Endometrial microvascular endothelial cells (primary cell): ENCODE data around the gene TMEM35B. TPM values are rescaled to one million over a fixed set of nuclear protein-coding genes. Genes with fewer than 3 reads are reported as not detected.
"Not testable (repeated sequence)": the region's sequence is repeated elsewhere in the genome, so short reads cannot be mapped to it uniquely, and the experiment has no call there.

ENCODE experiments used
- in situ Hi-C: cut with HindIII; loops from 2 replicates; pipeline ENCODE4 v1.10.0; 2017; ENCODE audit warnings: low sequenced_read_pairs, low pct_unique_long_range_greater_than_20kb; ENCODE audit errors: inconsistent ontology term
- total RNA-seq: library from RNA; depleted of rRNA; stranded (reverse); fragments of >200 nt; gene quantifications from one replicate; pipeline ENCODE4 v1.2.3, GENCODE V29; 2015; ENCODE audit errors: inconsistent ontology term

TMEM35B gene
- 60.3 TPM for total RNA-seq

DNA sequence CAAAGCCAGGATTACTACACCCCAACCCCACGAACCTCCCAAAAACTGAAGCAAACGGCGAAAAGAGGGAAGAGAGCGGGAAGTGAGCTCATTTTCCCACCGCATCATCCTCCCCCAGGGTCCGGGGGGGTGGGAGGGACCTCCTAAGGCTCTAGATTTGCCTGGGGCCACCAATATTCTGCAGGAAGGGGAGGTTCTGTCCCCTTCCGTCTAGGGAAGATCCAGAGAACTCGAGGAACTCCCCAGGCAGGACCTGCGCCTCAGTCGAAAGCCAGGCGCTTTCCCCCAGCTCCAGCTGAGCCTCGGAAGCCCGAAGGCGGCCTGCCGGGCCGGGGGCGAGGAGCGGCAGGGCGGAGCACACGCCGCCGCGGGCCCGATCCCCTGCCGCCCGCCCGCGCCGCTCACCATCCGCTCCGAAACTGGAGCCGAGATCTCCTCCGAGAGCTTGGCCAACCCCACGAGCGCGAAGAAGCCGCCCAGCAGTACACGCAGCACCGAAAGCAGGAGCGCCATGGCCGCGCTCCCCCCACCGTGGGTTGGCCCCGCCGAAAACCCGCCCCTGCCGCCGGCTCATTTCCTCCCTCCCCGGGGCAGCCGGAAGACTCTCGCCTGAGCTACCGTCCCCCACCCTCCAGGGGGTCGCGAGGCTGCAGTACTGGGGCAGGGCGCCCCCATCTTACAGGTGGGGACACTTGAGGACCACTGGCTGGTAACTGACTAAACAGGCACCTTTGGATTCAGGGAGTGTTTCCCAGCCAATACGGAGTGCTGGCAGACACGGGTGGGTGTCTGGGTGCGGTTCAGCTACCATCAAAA, at the start of gene TMEM35B:
TSS of gene TMEM35B (minus strand) at position 555 of the 816 bp plus-strand sequence. CDS start at position 513, 42 bp downstream.
- in situ Hi-C loops, result no loop called here

DNA sequence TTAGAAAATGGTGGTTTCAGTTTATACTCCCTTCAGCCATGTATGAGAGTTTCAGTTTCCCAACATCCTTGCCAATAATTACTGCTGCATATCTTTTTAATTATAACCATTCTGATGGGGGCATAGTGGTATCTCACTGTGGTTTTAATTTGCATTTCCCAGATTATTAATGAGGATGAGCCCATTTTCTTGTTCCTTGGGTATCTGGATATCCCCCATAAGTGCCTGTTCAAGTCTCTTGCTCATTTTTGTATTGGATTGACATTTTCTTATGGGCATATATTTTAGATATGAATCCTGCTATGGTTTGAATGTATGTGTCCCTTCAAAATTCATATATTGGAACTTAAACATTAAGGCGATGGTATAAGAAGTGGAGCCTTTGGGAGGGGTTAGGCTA, 48.2 kb upstream of the TMEM35B start:
- in situ Hi-C loops, result no loop called here

DNA sequence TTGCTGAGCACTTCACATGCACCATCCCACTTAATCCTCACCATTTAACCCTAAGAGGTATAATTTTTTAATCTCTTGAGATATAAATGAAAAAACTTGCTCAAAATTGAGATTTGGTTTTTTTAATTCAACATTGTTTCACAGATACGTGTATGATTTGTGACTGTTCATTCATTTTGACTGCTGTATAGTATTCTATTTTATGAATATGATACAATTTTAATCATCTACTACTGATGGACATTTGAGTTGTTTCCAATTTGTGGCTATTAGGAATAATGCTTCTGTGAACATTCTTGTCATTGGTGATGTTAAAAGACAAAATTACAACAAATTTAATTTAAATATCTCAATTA, 47.2 kb upstream of the TMEM35B start:
- in situ Hi-C loops, result no loop called here

DNA sequence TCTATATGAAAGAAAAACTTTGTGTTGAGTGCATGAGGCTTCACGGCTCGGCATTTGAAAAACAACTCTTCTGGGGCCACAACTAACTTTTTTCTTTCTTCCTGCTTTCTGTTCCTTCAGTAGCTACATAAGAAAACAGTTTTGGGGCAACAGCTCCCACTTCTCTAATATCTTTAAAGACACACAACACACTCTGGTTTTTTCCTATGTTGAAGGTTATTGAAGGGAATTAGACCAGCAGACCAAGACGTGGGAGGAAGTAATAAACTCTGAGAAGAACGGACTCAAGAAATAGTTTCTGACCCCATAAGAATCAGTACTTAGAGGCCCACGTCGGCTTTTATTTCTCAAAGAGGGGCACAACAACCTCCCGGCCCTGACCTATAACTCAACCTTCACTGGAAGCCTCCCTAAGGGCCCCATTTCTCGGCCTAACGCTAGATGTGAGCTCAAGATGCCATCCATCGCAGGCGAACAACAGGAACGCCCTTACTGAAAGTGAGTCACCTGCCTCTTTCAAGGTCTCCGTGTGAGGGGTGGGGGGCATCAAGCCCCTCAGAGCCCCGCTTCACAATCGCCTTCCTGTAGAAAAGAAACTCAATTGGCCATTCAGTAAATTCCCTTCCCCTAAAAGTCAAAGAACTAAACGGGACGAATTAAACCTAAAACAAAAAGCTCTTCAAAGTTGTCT, 45.8 kb upstream of the TMEM35B start:
- in situ Hi-C loops, result no loop called here

DNA sequence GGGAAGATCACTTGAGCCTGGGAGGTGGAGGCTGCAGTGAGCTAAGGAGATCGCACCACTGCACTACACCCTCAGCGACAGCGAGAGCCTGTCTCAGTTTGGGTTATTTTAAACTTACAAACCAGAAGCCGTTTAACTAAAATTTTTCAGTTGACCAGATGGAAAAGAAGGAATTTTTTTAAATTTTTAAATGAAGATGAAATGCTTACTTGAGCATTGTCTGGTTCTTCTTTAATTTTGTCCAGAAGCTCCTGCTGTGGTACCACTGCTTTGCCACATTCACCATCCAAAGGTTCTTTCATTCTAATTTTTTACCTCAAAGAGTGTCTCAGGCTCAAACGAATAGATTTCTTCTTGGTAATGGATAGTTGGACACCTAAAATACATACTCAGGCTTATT, 45.2 kb upstream of the TMEM35B start:
- in situ Hi-C loops, result no loop called here

DNA sequence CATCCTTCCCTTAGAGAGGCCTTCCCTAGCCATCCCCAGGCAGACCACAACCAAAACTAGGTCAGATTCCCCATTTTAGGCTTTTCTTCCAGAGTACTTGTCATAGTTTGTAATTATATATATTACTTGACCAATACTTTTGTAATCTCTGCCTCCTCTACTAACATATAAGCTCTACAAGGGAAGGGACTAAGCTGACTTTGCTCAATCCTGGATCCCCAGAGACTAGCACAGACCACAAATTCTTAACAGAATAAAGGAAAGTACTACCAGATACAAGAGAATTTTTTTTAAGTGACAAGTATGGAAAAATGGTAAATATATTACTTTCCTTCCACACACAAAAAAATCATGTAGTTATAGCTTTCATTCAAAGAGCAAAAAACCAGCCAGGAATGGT, 44.6 kb upstream of the TMEM35B start:
- in situ Hi-C loops, result no loop called here

DNA sequence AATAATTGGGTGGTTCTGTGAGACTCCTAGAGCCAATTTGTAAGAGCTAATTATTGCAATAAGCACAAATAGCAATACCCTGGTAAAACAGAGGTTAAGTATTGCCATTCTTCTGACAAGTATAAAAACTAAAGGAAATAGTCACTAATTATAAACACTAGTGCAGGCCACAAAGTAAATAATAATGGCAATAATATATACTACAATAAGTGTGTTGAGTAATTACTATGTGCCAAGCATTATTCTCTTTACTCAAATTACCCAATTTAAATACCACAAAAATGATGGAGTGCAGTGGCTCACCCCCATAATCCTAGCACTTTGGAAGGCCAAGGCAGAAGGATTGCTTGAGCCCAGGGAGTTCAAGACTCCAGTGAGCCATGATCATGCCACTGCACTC, 31.3 kb upstream of the TMEM35B start:
- in situ Hi-C loops, result no loop called here

DNA sequence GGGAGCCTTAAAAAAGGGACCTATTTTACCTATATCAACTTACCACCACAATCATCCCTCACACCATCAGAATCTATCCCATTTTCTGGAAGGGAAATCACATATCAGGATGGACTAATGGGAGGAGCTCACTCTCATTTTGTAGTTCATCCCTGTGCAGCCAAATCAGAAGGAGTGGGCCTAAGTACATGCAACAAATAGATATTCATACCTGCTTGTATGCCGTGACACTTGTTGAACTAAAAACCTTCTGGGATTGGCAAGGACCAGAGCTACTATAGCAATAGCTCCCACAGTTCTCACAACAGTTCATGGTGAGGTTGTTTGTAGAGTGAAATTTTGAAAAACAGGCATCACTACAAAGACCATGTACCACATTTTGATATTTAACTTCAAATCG, 29.3 kb upstream of the TMEM35B start:
- in situ Hi-C loops, result no loop called here

DNA sequence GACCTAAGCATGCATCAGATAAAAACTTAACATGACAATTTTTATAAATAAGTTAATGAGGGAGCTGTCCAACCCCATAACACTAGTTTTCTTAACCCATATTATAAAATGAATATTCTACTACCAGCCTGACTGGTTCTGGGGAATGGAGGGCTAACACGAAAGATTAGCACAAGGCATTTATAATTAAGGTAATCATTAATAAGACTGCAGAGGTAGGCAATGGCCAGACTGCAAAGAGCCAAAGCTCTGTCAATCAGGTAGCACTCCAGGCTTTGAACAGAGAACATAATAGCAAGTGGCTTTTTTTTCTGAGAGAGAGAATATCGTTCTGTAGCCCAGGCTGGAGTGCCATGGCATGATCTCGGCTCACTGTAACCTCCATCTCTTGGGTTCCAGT, 20.6 kb upstream of the TMEM35B start:
- in situ Hi-C loops, result no loop called here

DNA sequence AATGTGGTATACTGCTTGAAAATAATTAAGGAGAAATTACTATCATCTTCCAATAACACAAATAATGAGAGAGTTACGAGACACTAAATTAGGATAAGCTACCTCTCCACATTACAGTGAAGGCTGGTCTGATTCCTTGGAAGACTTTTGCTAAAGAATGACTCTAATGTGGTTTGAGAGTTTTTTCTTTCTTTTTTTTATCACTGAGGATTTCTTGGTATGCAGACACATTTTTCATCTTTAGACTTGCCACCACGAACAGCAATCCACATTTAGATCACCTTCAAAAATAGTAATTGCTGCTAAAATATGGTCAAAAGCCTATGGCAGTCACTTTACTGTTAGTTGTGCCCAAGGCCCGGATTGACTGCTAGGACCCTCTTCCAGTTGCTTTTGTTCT, 16.6 kb upstream of the TMEM35B start:
- in situ Hi-C loops, result no loop called here

DNA sequence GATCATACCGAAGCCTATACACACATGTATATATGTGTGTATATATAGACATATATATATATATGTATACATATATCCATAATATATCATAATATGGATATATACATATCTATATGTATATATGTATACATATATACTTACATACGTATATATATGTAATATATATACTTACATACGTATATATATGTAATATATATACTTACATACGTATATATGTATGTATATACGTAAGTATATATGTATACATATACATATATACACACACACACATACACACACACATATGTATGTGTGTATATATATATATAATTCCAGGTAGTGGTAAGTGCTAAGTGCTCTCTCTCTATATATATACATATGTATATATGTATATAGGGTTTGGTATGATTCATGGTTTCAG, 9.7 kb upstream of the TMEM35B start:
- in situ Hi-C loops, result no loop called here

DNA sequence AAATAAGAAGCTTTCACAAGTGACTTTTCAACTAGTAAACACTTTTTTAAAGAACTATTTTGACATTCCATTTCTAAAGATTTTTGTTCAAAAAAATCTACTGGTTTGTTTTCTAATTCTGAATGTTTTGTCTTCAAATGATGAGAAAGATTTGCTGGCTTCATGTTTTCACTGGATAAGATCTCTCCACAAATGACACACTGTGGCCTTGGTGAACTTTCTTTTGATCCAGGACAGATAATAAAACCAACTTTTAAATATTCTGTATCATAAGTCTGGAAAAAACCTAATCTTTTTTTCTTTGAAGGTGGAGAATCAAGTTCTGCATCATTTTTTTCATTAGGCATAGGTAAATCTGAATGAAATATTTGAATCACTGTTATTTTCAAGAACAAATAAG, 3.4 kb upstream of the TMEM35B start:
- in situ Hi-C loops, result no loop called here

DNA sequence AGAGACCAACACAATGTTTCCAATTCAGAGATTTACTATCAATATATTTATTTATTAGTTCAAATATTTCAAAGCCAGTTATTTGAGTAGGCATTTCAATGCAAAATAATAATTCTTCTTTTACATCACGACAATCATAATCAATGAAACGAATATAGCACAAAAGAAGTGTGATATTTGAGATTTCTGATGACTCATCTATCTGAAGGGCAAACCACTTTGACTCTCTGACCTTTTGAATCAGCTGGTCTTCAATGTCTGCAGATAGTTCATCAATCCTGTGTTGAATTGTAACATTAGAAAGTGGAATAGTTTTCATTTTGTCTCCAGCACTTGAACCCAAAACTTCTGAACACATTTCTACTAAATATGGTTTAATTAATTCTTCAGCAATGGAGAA, 3.0 kb upstream of the TMEM35B start:
- in situ Hi-C loops, result no loop called here

DNA sequence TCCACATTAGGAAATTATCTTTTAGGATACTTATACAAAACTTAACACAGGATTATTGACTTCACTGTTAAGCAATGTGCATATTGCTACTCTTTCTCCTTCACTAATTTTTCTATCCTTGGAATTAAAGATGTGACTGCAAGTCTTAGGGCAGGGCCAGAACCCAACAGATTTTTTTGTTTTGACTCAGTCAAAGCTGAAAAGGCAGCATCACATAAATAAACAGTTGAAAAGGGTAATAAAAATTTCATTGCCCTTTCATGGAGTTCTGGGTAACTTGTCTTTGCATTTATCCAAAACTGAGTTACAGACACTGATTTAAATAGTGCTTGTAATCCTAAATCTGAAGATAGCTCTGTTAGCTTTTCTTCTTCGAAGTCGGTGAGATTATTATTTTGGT, 1.9 kb upstream of the TMEM35B start:
- in situ Hi-C loops, result no loop called here

DNA sequence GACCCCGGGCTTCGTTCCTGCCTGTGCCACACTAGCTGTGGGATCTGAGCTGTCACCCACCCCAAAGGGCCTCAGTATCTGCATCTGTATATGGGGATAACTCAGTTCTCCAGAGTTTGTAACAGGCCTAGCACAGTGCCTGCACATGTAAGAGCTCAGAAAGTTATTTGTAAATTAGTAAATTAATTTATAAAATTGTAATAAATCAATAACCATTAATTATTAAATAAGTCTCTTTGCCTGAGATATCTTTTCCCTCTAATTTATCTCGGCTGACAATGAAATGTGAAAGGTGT, 410 bp upstream of the TMEM35B start:
- in situ Hi-C loops, result not testable (repeated sequence)

DNA sequence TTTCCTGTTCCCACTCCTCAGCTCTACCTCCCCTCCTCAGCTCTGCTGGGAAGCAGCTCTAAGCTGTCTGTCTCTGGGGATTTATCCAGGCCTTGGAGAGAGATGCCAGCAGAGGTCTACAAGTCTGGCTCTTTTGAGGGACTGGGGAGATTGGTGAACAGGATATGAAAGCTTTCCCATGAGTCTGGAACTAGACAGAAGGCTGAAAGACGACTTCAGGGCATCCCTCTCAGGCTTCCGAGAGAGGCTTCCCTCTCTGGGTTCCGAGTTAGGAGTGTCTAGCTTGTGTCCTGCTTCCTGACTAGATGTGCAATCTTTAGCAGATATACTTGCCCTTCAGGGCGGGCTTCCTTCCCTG, 733 bp downstream of the TMEM35B start:
- in situ Hi-C loops, result no loop called here

DNA sequence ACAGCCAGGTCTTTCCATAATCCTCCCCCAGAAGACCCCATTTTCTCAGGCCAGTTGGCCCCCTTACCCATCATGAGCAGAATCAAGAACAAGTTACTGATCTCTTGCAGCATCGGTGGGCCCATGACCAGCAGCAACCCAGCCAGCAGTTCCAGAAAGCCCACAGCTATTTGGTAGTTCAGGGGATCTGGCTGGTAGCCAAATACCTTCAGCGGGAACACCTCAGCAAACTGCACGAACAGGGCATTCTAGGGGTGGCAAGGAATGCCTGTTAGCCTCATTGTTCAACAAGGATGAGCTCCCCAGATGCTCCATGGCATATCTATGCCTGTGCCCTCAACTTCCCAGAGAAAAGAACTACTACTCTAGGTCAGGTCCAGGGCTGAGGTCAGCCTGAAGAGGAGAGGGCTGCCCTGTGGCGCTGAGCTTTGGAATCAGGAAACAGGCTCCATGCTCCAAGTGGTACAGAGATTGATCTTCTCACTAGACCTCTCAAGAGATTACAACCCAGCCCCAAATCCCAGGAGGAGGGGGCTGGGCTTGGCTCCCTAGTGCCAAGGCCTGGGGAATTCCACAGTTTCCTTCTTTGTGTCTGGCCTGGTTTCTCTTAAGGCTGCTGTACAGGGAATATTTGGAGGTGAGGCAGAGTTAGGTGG, 1.3 kb downstream of the TMEM35B start:
- in situ Hi-C loops, result no loop called here

DNA sequence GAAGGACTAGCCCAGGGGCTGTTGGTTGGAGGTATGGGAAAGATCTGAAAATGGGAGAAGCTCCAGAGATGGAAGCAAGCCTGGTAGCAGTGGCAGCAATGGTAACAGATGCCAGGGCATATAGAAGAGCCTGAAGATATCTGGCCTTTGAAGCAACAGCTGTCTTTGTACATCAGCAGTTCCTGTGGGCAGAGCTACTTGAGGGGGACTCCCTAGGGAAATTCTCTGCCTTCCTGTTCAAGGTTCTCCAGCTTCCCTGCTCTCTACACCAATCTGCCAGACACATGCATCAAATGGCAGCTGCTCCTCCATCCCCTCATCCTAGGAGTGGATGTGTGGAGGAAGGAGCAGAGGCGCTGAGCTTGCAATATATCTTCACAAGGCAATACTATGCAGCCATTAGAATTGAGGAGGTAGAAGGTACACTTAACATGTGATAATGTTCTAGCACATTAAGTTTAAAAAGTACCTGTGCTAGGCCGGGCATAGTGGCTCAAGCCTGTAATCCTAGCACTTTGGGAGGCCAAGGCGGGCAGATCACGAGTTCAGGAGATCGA, 2.2 kb downstream of the TMEM35B start:
- in situ Hi-C loops, result no loop called here

DNA sequence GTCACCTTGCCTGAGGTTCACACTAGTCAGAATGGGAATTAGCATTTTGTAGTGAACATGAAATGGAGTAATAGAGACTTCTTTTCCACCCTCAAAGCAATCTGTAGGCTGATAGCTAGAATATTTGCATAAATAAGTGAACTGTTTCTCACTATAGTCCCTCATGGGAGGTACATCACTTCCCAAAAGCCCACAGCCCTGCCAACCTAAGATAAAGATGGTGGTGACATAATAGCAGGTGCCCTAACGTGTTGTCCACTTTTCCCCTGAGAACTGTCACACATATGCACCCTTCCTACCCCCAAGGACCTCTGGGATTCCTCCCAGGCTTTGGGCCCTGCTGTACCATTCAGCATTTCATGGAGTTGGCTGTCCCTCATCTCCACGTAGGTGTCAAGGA, 4.4 kb downstream of the TMEM35B start:
- in situ Hi-C loops, result no loop called here

DNA sequence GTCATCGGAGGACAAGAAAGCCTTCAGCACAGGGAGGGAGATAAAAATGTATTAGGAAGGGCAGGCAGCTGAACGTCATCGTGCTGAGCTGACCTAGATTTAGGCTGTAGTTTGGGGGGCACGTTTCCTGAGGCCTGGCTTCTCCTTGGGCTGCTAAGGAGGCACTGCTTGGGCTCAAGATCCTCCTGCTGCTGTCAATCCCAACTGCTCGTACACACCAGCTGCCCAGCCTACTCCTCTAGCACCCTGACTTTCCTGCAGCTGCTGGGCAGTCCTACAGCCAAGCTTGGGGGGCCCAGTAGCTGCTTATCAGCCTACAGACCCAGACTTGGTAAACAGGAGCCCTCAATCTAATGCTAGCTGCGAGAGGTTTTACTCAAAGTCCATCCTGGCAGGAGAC, 6.2 kb downstream of the TMEM35B start:
- in situ Hi-C loops, result no loop called here
